ENCODE measurements around the gene GRK6. TPM values are rescaled to one million over a fixed set of nuclear protein-coding genes. Genes with fewer than 3 reads are reported as not detected.

The GRK6 gene
- total and polyA plus RNA-seq, 9 of the 15 experiments (the other 6 are each of a cell fraction or from before 2014, with no cell fraction given): 0.63 to 122 (median 44.5) TPM

DNA sequence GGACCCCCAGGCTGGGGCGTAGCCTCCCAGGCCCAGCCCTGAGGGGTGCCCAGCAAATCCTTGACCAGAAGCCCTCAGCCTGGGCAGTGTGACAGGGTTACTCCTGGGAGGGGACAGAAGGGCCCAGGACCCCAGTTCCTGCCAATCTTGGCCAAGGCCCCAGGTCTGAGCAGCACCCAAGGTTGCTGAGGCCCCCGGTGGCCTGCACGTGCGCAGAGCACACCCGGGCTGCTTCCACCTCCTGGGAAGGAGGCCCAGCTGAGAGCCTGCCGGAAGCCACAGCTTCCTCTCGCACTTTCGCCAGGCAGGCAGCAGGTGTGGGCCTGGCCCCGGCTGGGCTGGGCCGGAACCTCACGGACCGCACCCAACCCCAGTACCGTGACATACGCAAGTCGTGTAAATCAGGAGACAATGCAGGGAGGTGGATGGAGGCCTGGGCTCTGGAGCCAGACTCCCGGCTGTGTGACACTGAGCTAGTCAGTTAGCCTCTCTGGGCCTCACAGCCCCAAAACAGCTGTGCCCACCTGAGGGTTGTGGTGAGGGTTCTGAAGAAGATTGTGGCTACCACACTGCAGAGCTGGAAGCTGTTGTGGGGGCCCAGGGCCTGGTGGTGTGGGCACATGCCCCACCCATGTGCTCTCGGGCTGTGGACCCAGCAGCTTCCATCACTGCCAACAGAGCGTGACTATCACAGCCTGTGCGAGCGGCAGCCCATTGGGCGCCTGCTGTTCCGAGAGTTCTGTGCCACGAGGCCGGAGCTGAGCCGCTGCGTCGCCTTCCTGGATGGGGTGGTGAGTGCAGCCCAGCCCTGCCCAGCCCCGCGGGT, 5.1 kb downstream of the GRK6 start (continued):
- no peak for TF ChIP-seq NCOA4 (IDR thresholded peaks at IDR 0.05; ENCODE audit: partially characterized antibody)
- no peak for TF ChIP-seq HMGN3 (IDR thresholded peaks at IDR 0.05; ENCODE audit: borderline replicate concordance, extremely low read depth, insufficient read length, low read depth, low read length)
- no peak for TF ChIP-seq STAG1 (CRISPR knock-in tag; IDR thresholded peaks at IDR 0.05; ENCODE audit: borderline replicate concordance)
- no peak for TF ChIP-seq ZHX1 (conservative IDR thresholded peaks at IDR 0.05; ENCODE audit: low read length)
- TF ChIP-seq MEIS2 (IDR thresholded peaks at IDR 0.05; ENCODE audit: partially characterized antibody): no peak
- no peak for TF ChIP-seq CBX2 (IDR thresholded peaks at IDR 0.05; ENCODE audit: insufficient read depth, low read length, poor library complexity, severe bottlenecking)
- TF ChIP-seq ZNF717 (CRISPR knock-in tag; IDR thresholded peaks at IDR 0.05): no peak
- TF ChIP-seq FOXM1 (IDR thresholded peaks at IDR 0.05; ENCODE audit: low read depth): no peak
- no peak for TF ChIP-seq FOXM1 (CRISPR knock-in tag; IDR thresholded peaks at IDR 0.05; ENCODE audit: low read depth)
- TF ChIP-seq ZBED1 (IDR thresholded peaks at IDR 0.05): no peak
- no peak for TF ChIP-seq ZNF140 (CRISPR knock-in tag; IDR thresholded peaks at IDR 0.05)
- TF ChIP-seq, protein P1, sequence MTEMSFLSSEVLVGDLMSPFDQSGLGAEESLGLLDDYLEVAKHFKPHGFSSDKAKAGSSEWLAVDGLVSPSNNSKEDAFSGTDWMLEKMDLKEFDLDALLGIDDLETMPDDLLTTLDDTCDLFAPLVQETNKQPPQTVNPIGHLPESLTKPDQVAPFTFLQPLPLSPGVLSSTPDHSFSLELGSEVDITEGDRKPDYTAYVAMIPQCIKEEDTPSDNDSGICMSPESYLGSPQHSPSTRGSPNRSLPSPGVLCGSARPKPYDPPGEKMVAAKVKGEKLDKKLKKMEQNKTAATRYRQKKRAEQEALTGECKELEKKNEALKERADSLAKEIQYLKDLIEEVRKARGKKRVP (CRISPR knock-in tag; IDR thresholded peaks at IDR 0.05): no peak
- no peak for TF ChIP-seq KAT8 (IDR thresholded peaks at IDR 0.05; ENCODE audit: low read depth)
- TF ChIP-seq, protein P2, sequence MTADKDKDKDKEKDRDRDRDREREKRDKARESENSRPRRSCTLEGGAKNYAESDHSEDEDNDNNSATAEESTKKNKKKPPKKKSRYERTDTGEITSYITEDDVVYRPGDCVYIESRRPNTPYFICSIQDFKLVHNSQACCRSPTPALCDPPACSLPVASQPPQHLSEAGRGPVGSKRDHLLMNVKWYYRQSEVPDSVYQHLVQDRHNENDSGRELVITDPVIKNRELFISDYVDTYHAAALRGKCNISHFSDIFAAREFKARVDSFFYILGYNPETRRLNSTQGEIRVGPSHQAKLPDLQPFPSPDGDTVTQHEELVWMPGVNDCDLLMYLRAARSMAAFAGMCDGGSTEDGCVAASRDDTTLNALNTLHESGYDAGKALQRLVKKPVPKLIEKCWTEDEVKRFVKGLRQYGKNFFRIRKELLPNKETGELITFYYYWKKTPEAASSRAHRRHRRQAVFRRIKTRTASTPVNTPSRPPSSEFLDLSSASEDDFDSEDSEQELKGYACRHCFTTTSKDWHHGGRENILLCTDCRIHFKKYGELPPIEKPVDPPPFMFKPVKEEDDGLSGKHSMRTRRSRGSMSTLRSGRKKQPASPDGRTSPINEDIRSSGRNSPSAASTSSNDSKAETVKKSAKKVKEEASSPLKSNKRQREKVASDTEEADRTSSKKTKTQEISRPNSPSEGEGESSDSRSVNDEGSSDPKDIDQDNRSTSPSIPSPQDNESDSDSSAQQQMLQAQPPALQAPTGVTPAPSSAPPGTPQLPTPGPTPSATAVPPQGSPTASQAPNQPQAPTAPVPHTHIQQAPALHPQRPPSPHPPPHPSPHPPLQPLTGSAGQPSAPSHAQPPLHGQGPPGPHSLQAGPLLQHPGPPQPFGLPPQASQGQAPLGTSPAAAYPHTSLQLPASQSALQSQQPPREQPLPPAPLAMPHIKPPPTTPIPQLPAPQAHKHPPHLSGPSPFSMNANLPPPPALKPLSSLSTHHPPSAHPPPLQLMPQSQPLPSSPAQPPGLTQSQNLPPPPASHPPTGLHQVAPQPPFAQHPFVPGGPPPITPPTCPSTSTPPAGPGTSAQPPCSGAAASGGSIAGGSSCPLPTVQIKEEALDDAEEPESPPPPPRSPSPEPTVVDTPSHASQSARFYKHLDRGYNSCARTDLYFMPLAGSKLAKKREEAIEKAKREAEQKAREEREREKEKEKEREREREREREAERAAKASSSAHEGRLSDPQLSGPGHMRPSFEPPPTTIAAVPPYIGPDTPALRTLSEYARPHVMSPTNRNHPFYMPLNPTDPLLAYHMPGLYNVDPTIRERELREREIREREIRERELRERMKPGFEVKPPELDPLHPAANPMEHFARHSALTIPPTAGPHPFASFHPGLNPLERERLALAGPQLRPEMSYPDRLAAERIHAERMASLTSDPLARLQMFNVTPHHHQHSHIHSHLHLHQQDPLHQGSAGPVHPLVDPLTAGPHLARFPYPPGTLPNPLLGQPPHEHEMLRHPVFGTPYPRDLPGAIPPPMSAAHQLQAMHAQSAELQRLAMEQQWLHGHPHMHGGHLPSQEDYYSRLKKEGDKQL (CRISPR knock-in tag; IDR thresholded peaks at IDR 0.05; ENCODE audit: borderline replicate concordance): 0 out of 2 replicates have a peak, but pooled peaks have one; percentile 26
- TF ChIP-seq ZNF584 (CRISPR knock-in tag; IDR thresholded peaks at IDR 0.05; ENCODE audit: low read depth): no peak
- TF ChIP-seq POLR2G (IDR thresholded peaks at IDR 0.05; ENCODE audit: low read depth, low read length): peak; percentile 63
- TF ChIP-seq ZBTB7A (IDR thresholded peaks at IDR 0.05; ENCODE audit: borderline replicate concordance, control insufficient read depth, low read depth, low read length): peak; percentile 20; the same call in 1 of the 2 replicates
- no peak for TF ChIP-seq ZNF785 (CRISPR knock-in tag; IDR thresholded peaks at IDR 0.05)
- no peak for TF ChIP-seq ZEB2 (IDR thresholded peaks at IDR 0.05)
- no peak for TF ChIP-seq HCFC1 (IDR thresholded peaks at IDR 0.05; ENCODE audit: low read depth, low read length)

All from K562 (cell line).